GM23338 (cell line): ENCODE data around the gene HSCB. TPM values are rescaled to one million over a fixed set of nuclear protein-coding genes. Genes with fewer than 3 reads are reported as not detected.

ENCODE experiments used
- ATAC-seq: fragments of 200-7000 bp; cut with Tn5 transposase; 3 replicates; pipeline ENCODE4 v1.9.1; 2020
- DNase-seq: peaks from one replicate; pipeline ENCODE4 v3.0.0-alpha.2; 2015; ENCODE audit warnings: low spot score
- H2AFZ ChIP-seq: fragments of 200-600 bp; sonication (generic); 2 replicates; pipeline ENCODE4 v1.8.0; 2016; ENCODE audit warnings: antibody characterized with exemption, mild to moderate bottlenecking, moderate library complexity
- H3F3A ChIP-seq: fragments of 200-600 bp; sonication (generic); replicated peaks from 2 replicates; pipeline ENCODE4 v1.8.0; 2017; ENCODE audit warnings: antibody characterized with exemption, mixed run types, low read depth
- H3K27ac ChIP-seq: fragments of 200-600 bp; sonication (generic); 2 replicates; pipeline ENCODE4 v1.6.1; 2016; ENCODE audit warnings: low read depth
- H3K27me3 ChIP-seq: fragments of 200-600 bp; sonication (generic); 2 replicates; pipeline ENCODE4 v1.8.0; 2016; ENCODE audit warnings: mild to moderate bottlenecking, mixed run types, moderate library complexity; ENCODE audit not compliant: insufficient read depth
- H3K36me3 ChIP-seq: fragments of 200-600 bp; sonication (generic); 2 replicates; pipeline ENCODE4 v1.8.0; 2016; ENCODE audit warnings: mild to moderate bottlenecking; ENCODE audit not compliant: insufficient read depth
- H3K4me1 ChIP-seq: fragments of 200-600 bp; sonication (generic); 2 replicates; pipeline ENCODE4 v1.8.0; 2016; ENCODE audit warnings: mild to moderate bottlenecking, moderate library complexity; ENCODE audit not compliant: insufficient read depth
- H3K4me2 ChIP-seq: fragments of 200-600 bp; sonication (generic); 2 replicates; pipeline ENCODE4 v1.7.1; 2017; ENCODE audit warnings: mixed run types
- H3K4me3 ChIP-seq: fragments of 200-600 bp; sonication (generic); 2 replicates; pipeline ENCODE4 v1.6.1; 2016; ENCODE audit warnings: mixed run types
- H3K79me2 ChIP-seq: fragments of 200-600 bp; sonication (generic); replicated peaks from 2 replicates; pipeline ENCODE4 v1.8.0; 2017; ENCODE audit warnings: mild to moderate bottlenecking; ENCODE audit not compliant: insufficient read depth
- H3K9me2 ChIP-seq: fragments of 200-600 bp; sonication (generic); 2 replicates; pipeline ENCODE4 v1.8.0; 2017; ENCODE audit not compliant: insufficient read depth
- H4K20me1 ChIP-seq: fragments of 200-600 bp; sonication (generic); replicated peaks from 2 replicates; pipeline ENCODE4 v1.8.0; 2017; ENCODE audit warnings: mild to moderate bottlenecking; ENCODE audit not compliant: insufficient read depth
- H3K27ac Mint-ChIP-seq: 2 replicates; pipeline ENCODE4 v1.8.0; 2020; ENCODE audit warnings: inconsistent platforms, mild to moderate bottlenecking, moderate library complexity, mixed read lengths
- H3K27me3 Mint-ChIP-seq: 3 replicates; pipeline ENCODE4 v1.8.0; 2022; ENCODE audit warnings: low read depth, mild to moderate bottlenecking, moderate library complexity, mixed read lengths, inconsistent platforms; ENCODE audit not compliant: insufficient read depth, poor library complexity
- H3K36me3 Mint-ChIP-seq: 3 replicates; pipeline ENCODE4 v1.8.0; 2021; ENCODE audit warnings: low read depth, mild to moderate bottlenecking, inconsistent platforms, moderate library complexity, mixed read lengths
- H3K4me1 Mint-ChIP-seq: 3 replicates; pipeline ENCODE4 v1.8.0; 2020; ENCODE audit warnings: mild to moderate bottlenecking, inconsistent platforms, mixed read lengths
- H3K4me3 Mint-ChIP-seq: 3 replicates; pipeline ENCODE4 v1.8.0; 2021; ENCODE audit warnings: moderate library complexity, mild to moderate bottlenecking, inconsistent platforms, mixed read lengths
- H3K9me3 Mint-ChIP-seq: 3 replicates; pipeline ENCODE4 v1.8.0; 2020; ENCODE audit warnings: moderate library complexity, mild to moderate bottlenecking, inconsistent platforms, mixed read lengths
- CREB1 ChIP-seq: fragments of 250-450 bp; sonication (Bioruptor Pico); IDR thresholded peaks from 2 replicates; pipeline ENCODE4 v1.5.0; 2020; ENCODE audit warnings: low read depth, mild to moderate bottlenecking, moderate library complexity
- EZH2phosphoT487 ChIP-seq: fragments of 200-600 bp; sonication (generic); IDR thresholded peaks from one replicate; pipeline ENCODE4 v1.8.1; 2018; ENCODE audit warnings: antibody characterized with exemption; ENCODE audit not compliant: unreplicated experiment
- NANOG ChIP-seq: IDR thresholded peaks from 2 replicates; pipeline ENCODE4 v1.6.1; 2016; ENCODE audit warnings: antibody characterized with exemption, borderline replicate concordance
- POLR2AphosphoS5 ChIP-seq: IDR thresholded peaks from 2 replicates; pipeline ENCODE4 v1.6.1; 2016; ENCODE audit warnings: antibody characterized with exemption, low read depth
- STAT1 ChIP-seq: IDR thresholded peaks from one replicate; pipeline ENCODE4 v1.6.1; 2016; ENCODE audit warnings: antibody characterized with exemption; ENCODE audit not compliant: unreplicated experiment
- ZNF114 ChIP-seq: fragments of 250-450 bp; sonication (Bioruptor Pico); IDR thresholded peaks from 2 replicates; pipeline ENCODE4 v1.5.0; 2020; ENCODE audit warnings: mild to moderate bottlenecking, moderate library complexity
- ZNF331 ChIP-seq: fragments of 250-450 bp; sonication (Bioruptor Pico); IDR thresholded peaks from 2 replicates; pipeline ENCODE4 v1.5.0; 2020; ENCODE audit warnings: low read depth, mild to moderate bottlenecking, moderate library complexity
- polyA plus RNA-seq: library from polyadenylated mRNA; unstranded; fragments of >200 nt; fragmentation: Nextera tagmentation; extraction: Ambion mirVana; gene quantifications from 2 replicates; pipeline ENCODE4 v1.2.1, GENCODE V29; 2016
- total RNA-seq: library from RNA; depleted of rRNA; stranded (reverse); fragments of >200 nt; shearing (Covaris generic); gene quantifications from 2 replicates; pipeline ENCODE4 v1.2.3, GENCODE V29; 2014
- TF ChIP-seq, protein P1 (sequence below): IDR thresholded peaks from 2 replicates; pipeline ENCODE4 v1.6.1; 2016; ENCODE audit warnings: antibody characterized with exemption
- TF ChIP-seq, protein P2 (sequence below): IDR thresholded peaks from one replicate; pipeline ENCODE4 v1.6.1; 2018; ENCODE audit warnings: antibody characterized with exemption; ENCODE audit not compliant: unreplicated experiment
- TF ChIP-seq, protein P3 (sequence below), 2 experiments: fragments of 200-600 bp in 1 of 2; sonication (generic) in 1 of 2; conservative IDR thresholded peaks; 2 replicates each; pipeline versions ENCODE4 v1.5.1 to v1.6.1; 2016 to 2017; ENCODE audit warnings: antibody characterized with exemption in 2 of 2, low read depth in 2 of 2, mild to moderate bottlenecking in 2 of 2, moderate library complexity in 1 of 2

HSCB gene
- total and polyA plus RNA-seq, 2 experiments from 2014 or later = 18.6 to 30.9 TPM

DNA sequence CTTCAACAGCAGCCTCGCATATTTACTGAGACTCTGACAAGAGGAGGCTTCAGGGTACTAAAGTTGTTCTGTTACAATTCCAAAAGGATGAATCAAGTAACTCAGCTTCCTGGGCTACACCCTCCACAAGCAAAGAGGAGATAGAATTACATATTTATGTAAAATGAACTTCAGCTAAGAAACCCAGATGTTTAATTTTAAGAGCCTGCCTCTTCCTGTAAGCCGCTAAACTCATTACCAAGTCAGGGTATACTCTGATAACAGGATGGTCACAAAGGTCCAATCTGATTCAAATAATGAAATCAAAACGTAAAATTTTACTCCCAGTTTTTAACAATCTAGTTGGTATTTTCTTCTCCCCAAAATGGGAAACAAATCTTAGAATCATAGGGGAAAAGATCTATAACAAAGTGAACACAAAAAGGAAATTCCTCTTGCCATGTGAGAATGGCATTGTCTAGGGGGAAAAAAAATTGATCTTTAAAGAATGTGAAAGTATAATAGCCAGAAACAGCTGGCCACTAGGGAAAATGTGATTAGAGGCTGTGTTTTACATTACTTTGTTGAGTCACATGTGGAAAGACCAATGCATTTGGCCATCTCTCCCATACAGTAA is 31.2 kb upstream of the HSCB start (continued):
- TF ChIP-seq, protein P1, sequence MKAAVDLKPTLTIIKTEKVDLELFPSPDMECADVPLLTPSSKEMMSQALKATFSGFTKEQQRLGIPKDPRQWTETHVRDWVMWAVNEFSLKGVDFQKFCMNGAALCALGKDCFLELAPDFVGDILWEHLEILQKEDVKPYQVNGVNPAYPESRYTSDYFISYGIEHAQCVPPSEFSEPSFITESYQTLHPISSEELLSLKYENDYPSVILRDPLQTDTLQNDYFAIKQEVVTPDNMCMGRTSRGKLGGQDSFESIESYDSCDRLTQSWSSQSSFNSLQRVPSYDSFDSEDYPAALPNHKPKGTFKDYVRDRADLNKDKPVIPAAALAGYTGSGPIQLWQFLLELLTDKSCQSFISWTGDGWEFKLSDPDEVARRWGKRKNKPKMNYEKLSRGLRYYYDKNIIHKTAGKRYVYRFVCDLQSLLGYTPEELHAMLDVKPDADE = no peak
- no peak for TF ChIP-seq ZNF331 (CRISPR knock-in tag)
- no peak for TF ChIP-seq STAT1
- no peak for TF ChIP-seq ZNF114 (CRISPR knock-in tag)
- TF ChIP-seq NANOG = no peak
- TF ChIP-seq, protein P2, sequence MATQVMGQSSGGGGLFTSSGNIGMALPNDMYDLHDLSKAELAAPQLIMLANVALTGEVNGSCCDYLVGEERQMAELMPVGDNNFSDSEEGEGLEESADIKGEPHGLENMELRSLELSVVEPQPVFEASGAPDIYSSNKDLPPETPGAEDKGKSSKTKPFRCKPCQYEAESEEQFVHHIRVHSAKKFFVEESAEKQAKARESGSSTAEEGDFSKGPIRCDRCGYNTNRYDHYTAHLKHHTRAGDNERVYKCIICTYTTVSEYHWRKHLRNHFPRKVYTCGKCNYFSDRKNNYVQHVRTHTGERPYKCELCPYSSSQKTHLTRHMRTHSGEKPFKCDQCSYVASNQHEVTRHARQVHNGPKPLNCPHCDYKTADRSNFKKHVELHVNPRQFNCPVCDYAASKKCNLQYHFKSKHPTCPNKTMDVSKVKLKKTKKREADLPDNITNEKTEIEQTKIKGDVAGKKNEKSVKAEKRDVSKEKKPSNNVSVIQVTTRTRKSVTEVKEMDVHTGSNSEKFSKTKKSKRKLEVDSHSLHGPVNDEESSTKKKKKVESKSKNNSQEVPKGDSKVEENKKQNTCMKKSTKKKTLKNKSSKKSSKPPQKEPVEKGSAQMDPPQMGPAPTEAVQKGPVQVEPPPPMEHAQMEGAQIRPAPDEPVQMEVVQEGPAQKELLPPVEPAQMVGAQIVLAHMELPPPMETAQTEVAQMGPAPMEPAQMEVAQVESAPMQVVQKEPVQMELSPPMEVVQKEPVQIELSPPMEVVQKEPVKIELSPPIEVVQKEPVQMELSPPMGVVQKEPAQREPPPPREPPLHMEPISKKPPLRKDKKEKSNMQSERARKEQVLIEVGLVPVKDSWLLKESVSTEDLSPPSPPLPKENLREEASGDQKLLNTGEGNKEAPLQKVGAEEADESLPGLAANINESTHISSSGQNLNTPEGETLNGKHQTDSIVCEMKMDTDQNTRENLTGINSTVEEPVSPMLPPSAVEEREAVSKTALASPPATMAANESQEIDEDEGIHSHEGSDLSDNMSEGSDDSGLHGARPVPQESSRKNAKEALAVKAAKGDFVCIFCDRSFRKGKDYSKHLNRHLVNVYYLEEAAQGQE = no peak
- TF ChIP-seq, protein P3, sequence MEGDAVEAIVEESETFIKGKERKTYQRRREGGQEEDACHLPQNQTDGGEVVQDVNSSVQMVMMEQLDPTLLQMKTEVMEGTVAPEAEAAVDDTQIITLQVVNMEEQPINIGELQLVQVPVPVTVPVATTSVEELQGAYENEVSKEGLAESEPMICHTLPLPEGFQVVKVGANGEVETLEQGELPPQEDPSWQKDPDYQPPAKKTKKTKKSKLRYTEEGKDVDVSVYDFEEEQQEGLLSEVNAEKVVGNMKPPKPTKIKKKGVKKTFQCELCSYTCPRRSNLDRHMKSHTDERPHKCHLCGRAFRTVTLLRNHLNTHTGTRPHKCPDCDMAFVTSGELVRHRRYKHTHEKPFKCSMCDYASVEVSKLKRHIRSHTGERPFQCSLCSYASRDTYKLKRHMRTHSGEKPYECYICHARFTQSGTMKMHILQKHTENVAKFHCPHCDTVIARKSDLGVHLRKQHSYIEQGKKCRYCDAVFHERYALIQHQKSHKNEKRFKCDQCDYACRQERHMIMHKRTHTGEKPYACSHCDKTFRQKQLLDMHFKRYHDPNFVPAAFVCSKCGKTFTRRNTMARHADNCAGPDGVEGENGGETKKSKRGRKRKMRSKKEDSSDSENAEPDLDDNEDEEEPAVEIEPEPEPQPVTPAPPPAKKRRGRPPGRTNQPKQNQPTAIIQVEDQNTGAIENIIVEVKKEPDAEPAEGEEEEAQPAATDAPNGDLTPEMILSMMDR (conservative IDR thresholded peaks at IDR 0.05; ENCODE audit: low read depth in 2 of 2) = no peak
- TF ChIP-seq POLR2AphosphoS5 = no peak
- no peak for TF ChIP-seq CREB1 (CRISPR knock-in tag)
- TF ChIP-seq EZH2phosphoT487 = no peak

DNA sequence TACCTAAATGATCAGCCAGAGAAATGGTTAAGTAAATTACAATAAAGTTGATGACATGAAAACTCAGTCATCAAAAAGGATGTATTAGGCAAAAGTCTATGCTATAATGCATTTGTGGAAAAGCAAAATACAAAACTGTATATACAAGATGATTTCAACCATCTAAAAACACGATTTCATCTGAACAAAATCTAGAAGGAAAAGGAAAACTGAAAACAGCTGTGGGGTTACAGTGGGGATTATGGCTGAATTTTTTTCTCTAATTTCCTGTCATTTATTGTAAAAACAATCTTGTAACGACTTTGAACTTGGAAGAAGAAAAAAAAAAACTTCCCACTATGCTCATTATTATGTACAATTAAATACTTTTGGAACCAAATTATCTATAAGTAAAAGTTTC is 30.5 kb upstream of the HSCB start:
- H3K4me1 ChIP-seq = no peaks in the 10 kb centered on the region
- H3K4me2 ChIP-seq = no peak overlapping the region
- no peaks in the 10 kb centered on the region for H3K27me3 ChIP-seq
- no peak overlapping the region for H2AFZ ChIP-seq
- Mint-ChIP-seq H3K4me1 (no peaks in the 10 kb centered on the region), H3K4me3 (no peak overlapping the region), H3K27me3 (peaks cover 2% of the 10 kb centered on the region), H3K36me3 (peaks cover 72% of the 10 kb centered on the region), H3K27ac (no peak overlapping the region), H3K9me3 (no peaks in the 10 kb centered on the region)
- H3K4me3 ChIP-seq = no peak overlapping the region
- H3K9me2 ChIP-seq = no peaks in the 10 kb centered on the region
- H3K27ac ChIP-seq = no peak overlapping the region
- peaks cover 3% of the 10 kb centered on the region; the same call in 1 of the 2 replicates for H4K20me1 ChIP-seq
- peaks cover 27% of the 10 kb centered on the region for H3K36me3 ChIP-seq
- DNase-seq (no peak), ATAC-seq (no peak)
- H3F3A ChIP-seq = no peaks in the 10 kb centered on the region
- no peaks in the 10 kb centered on the region for H3K79me2 ChIP-seq
- TF ChIP-seq POLR2AphosphoS5 (no peak), CREB1 (CRISPR knock-in tag) (no peak), ZNF331 (CRISPR knock-in tag) (no peak), ZNF114 (CRISPR knock-in tag) (no peak)
- TF ChIP-seq, protein P1 = no peak
- TF ChIP-seq, protein P2 = no peak
- TF ChIP-seq, protein P3 (conservative IDR thresholded peaks at IDR 0.05; ENCODE audit: low read depth in 2 of 2) = no peak
